H1 (cell line): ENCODE data around the gene HK1. TPM values are rescaled to one million over a fixed set of nuclear protein-coding genes. Genes with fewer than 3 reads are reported as not detected.

Source experiments
- CBX8 ChIP-seq: fragments of 300-800, 300-1000 bp; sonication (generic); IDR thresholded peaks from 2 replicates; pipeline ENCODE4 v1.7.1; 2016; ENCODE audit warnings: low read depth, low read length, borderline replicate concordance
- EP300 ChIP-seq, 2 experiments: IDR thresholded peaks; 1 replicate in 1 of 2; 2 replicates in 1 of 2; pipeline ENCODE4 v1.6.1; 2011 to 2012; ENCODE audit warnings: low read depth in 2 of 2, low read length in 2 of 2, mild to moderate bottlenecking in 2 of 2, borderline replicate concordance in 1 of 2, inconsistent platforms in 1 of 2, moderate library complexity in 1 of 2
- TAF7 ChIP-seq: optimal IDR thresholded peaks from 2 replicates; pipeline ENCODE3; 2011; ENCODE audit warnings: low read depth, mild to moderate bottlenecking, inconsistent platforms, low read length, moderate library complexity, borderline replicate concordance
- polyA plus RNA-seq, 7 experiments: library from polyadenylated mRNA; depleted of rRNA in 3 of 7; stranded (reverse) in 5 of 7; unstranded in 2 of 7; fragments of >200 nt in 5 of 7; fragments of 200-250 nt in 2 of 7; gene quantifications; 1 replicate in 5 of 7; 2 replicates in 1 of 7; 4 replicates in 1 of 7; pipeline versions ENCODE4 v1.2.1 to v1.2.3, GENCODE V29; 2011 to 2013; ENCODE audit warnings: missing spikeins in 2 of 7, mixed read lengths in 2 of 7
- total RNA-seq: library from RNA; stranded (reverse); fragmentation: NEBNext Ultra II Directional; extraction: Animal tissue kit (Norgen Biotek cat#: 25700); gene quantifications from 2 replicates; pipeline ENCODE4 v1.2.1, GENCODE V29; 2021
- TF ChIP-seq, protein P1 (sequence below): IDR thresholded peaks from 2 replicates; pipeline ENCODE4 v1.6.1; 2012; ENCODE audit warnings: low read length, inconsistent platforms

Gene HK1
- total and polyA plus RNA-seq, 2 of the 8 experiments (the other 6 are each of a cell fraction or from before 2014, with no cell fraction given) = 55.8 to 247 TPM

GRCh38 chr10:69332278-69333010 is 54.1 kb downstream of the HK1 start (continued):
- TF ChIP-seq, protein P1, sequence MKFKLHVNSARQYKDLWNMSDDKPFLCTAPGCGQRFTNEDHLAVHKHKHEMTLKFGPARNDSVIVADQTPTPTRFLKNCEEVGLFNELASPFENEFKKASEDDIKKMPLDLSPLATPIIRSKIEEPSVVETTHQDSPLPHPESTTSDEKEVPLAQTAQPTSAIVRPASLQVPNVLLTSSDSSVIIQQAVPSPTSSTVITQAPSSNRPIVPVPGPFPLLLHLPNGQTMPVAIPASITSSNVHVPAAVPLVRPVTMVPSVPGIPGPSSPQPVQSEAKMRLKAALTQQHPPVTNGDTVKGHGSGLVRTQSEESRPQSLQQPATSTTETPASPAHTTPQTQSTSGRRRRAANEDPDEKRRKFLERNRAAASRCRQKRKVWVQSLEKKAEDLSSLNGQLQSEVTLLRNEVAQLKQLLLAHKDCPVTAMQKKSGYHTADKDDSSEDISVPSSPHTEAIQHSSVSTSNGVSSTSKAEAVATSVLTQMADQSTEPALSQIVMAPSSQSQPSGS = no peak
- TF ChIP-seq TAF7 = no peak
- no peak for TF ChIP-seq CBX8
- no peak for TF ChIP-seq EP300 (IDR thresholded peaks at IDR 0.05; ENCODE audit: borderline replicate concordance in 1 of 2, low read depth in 2 of 2, low read length in 2 of 2)
